Measurements from ENCODE around the gene ADCY3. TPM values are rescaled to one million over a fixed set of nuclear protein-coding genes. Genes with fewer than 3 reads are reported as not detected.

Gene ADCY3
- total and polyA plus RNA-seq, 9 of the 15 experiments (the other 6 are each of a cell fraction or from before 2014, with no cell fraction given): 1.5 to 54.8 (median 26.3) TPM

GRCh38 chr2:24833821-24834732, 86.0 kb downstream of the ADCY3 start:
- H3K9ac ChIP-seq (ENCODE audit: insufficient read depth in 1 of 2, low read depth in 2 of 2, low read length in 2 of 2): no peak overlapping the region
- peaks cover 62% of the 10 kb centered on the region; the same call in 2 of the 3 replicates for H3K36me3 ChIP-seq (ENCODE audit: control insufficient read depth, insufficient read depth, low read length)
- no peak overlapping the region for H3K4me2 ChIP-seq (ENCODE audit: insufficient read depth, low read length)
- no peak for FAIRE-seq
- no peaks in the 10 kb centered on the region for H3K9me3 ChIP-seq (replicated peaks; ENCODE audit: control insufficient read depth, insufficient read depth, low read depth, low read length)
- 90% methylated on average over 25 of the region's 32 CpGs for WGBS (ENCODE audit: insufficient coverage, low coverage, missing lambda C conversion rate)
- CTCF ChIA-PET (ENCODE audit: low intra/inter-chr PET ratio): no interaction called here
- no peak overlapping the region for H2AFZ ChIP-seq (ENCODE audit: low read depth, low read length)
- in situ Hi-C loops (cut with MboI) (no loop called here), intact Hi-C loops (cut with micrococcal nuclease) (no loop called here)
- DNase-seq (ENCODE audit: extremely low read depth in 1 of 4, low spot score in 3 of 4): no peak
- BruUV-seq (replicated peaks): no TSS peak
- no peaks in the 10 kb centered on the region for H4K20me1 ChIP-seq (replicated peaks; ENCODE audit: control insufficient read depth, insufficient read depth, low read length)
- POLR2A ChIA-PET: interaction anchor here (0.6 to 0.9 kb wide), 2 partner anchors 330 to 434 kb away, joined by 3 read pairs; no protein-coding TSS in a partner anchor
- no peaks in the 10 kb centered on the region for H3K27me3 ChIP-seq (ENCODE audit: control insufficient read depth in 2 of 2, insufficient read depth in 2 of 2, low read length in 2 of 2)
- peaks cover 0 to 3% of the 10 kb centered on the region in 2 experiments; a peak in 2 of 5 replicates for H3K4me1 ChIP-seq (replicated peaks in 1 of 2; ENCODE audit: control insufficient read depth in 2 of 2, insufficient read depth in 2 of 2, low read length in 2 of 2)
- no peaks in the 10 kb centered on the region for H3K9me1 ChIP-seq (ENCODE audit: control insufficient read depth, insufficient read depth, low read length)
- ATAC-seq: no peak
- no peak overlapping the region for H3K27ac ChIP-seq (ENCODE audit: extremely low read depth, low read depth, low read length)
- no peak overlapping the region for H3K4me3 ChIP-seq
- TF ChIP-seq DACH1 (IDR thresholded peaks at IDR 0.05; ENCODE audit: partially characterized antibody) (no peak), ATF2 (CRISPR knock-in tag; IDR thresholded peaks at IDR 0.05) (no peak), FOSL1 (tag; conservative IDR thresholded peaks at IDR 0.05) (no peak), ZNF512 (tag; IDR thresholded peaks at IDR 0.05) (no peak), IFI16 (CRISPR knock-in tag; IDR thresholded peaks at IDR 0.05) (no peak), ELF4 (CRISPR knock-in tag; IDR thresholded peaks at IDR 0.05) (no peak)
- TF ChIP-seq, protein P1, sequence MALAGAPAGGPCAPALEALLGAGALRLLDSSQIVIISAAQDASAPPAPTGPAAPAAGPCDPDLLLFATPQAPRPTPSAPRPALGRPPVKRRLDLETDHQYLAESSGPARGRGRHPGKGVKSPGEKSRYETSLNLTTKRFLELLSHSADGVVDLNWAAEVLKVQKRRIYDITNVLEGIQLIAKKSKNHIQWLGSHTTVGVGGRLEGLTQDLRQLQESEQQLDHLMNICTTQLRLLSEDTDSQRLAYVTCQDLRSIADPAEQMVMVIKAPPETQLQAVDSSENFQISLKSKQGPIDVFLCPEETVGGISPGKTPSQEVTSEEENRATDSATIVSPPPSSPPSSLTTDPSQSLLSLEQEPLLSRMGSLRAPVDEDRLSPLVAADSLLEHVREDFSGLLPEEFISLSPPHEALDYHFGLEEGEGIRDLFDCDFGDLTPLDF (CRISPR knock-in tag; IDR thresholded peaks at IDR 0.05): no peak
- TF ChIP-seq, protein P2, sequence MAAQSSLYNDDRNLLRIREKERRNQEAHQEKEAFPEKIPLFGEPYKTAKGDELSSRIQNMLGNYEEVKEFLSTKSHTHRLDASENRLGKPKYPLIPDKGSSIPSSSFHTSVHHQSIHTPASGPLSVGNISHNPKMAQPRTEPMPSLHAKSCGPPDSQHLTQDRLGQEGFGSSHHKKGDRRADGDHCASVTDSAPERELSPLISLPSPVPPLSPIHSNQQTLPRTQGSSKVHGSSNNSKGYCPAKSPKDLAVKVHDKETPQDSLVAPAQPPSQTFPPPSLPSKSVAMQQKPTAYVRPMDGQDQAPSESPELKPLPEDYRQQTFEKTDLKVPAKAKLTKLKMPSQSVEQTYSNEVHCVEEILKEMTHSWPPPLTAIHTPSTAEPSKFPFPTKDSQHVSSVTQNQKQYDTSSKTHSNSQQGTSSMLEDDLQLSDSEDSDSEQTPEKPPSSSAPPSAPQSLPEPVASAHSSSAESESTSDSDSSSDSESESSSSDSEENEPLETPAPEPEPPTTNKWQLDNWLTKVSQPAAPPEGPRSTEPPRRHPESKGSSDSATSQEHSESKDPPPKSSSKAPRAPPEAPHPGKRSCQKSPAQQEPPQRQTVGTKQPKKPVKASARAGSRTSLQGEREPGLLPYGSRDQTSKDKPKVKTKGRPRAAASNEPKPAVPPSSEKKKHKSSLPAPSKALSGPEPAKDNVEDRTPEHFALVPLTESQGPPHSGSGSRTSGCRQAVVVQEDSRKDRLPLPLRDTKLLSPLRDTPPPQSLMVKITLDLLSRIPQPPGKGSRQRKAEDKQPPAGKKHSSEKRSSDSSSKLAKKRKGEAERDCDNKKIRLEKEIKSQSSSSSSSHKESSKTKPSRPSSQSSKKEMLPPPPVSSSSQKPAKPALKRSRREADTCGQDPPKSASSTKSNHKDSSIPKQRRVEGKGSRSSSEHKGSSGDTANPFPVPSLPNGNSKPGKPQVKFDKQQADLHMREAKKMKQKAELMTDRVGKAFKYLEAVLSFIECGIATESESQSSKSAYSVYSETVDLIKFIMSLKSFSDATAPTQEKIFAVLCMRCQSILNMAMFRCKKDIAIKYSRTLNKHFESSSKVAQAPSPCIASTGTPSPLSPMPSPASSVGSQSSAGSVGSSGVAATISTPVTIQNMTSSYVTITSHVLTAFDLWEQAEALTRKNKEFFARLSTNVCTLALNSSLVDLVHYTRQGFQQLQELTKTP (IDR thresholded peaks at IDR 0.05; ENCODE audit: low read depth in 1 of 2, partially characterized antibody in 2 of 2): no peak
- H3K79me2 ChIP-seq (ENCODE audit: control insufficient read depth, insufficient read depth, low read length): no peaks in the 10 kb centered on the region
